ENCODE data around the gene CEBPB.

The CEBPB gene

DNA sequence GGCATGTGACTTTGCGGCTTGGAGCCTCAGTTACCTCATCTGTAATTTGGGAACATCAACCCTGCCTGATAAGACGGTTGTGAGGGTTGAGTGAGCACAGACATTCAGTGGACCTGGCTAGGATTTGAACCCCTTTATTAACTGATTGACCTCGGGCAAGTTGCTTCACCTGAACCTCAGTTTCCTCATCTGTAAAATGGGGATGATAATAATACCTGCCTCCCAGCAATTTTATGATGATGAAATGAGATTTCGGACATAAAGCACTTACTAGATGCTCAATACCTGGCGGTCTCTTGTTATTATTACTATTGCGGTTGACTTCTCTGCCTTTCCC lies 51.5 kb downstream of the CEBPB start:
- DNase-seq (ENCODE audit: low read depth in 2 of 2), result no peak
- H3K4me3 ChIP-seq (replicated peaks in 1 of 2; ENCODE audit: low read depth in 2 of 2, low read length in 2 of 2), result no peak overlapping the region
- TF ChIP-seq, protein P1, sequence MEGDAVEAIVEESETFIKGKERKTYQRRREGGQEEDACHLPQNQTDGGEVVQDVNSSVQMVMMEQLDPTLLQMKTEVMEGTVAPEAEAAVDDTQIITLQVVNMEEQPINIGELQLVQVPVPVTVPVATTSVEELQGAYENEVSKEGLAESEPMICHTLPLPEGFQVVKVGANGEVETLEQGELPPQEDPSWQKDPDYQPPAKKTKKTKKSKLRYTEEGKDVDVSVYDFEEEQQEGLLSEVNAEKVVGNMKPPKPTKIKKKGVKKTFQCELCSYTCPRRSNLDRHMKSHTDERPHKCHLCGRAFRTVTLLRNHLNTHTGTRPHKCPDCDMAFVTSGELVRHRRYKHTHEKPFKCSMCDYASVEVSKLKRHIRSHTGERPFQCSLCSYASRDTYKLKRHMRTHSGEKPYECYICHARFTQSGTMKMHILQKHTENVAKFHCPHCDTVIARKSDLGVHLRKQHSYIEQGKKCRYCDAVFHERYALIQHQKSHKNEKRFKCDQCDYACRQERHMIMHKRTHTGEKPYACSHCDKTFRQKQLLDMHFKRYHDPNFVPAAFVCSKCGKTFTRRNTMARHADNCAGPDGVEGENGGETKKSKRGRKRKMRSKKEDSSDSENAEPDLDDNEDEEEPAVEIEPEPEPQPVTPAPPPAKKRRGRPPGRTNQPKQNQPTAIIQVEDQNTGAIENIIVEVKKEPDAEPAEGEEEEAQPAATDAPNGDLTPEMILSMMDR (IDR thresholded peaks at IDR 0.05; ENCODE audit: low read depth, low read length), result no peak

Measured in cardiac fibroblast (primary cell).